Naive thymus-derived CD4-positive, alpha-beta T cell (primary cell): ENCODE results near the gene RIMKLB. TPM values are rescaled to one million over a fixed set of nuclear protein-coding genes. Genes with fewer than 3 reads are reported as not detected.

Experiments
- ATAC-seq: fragments of 150-1000 bp; cut with Tn5 transposase; 2 replicates; pipeline ENCODE4 v1.10.0; 2021; ENCODE audit warnings: mild to moderate bottlenecking, moderate library complexity
- CTCF ChIA-PET: fragments of 350-600 bp; sonication (Branson Sonifier 250); formaldehyde crosslinking; loops from one replicate; lab custom pipeline; 2021; ENCODE audit warnings: antibody characterized with exemption; lab: Charles Lee
- POLR2A ChIA-PET: fragments of 350-600 bp; sonication (Branson Sonifier 250); formaldehyde crosslinking; loops from one replicate; lab custom pipeline; 2021; ENCODE audit warnings: antibody characterized with exemption, inconsistent platforms; lab: Charles Lee
- DNase-seq, 9 donors: peaks; one replicate each; pipeline versions ENCODE4 v3.0.0 to v3.0.0-alpha.2; 2020 to 2022; ENCODE audit warnings: mixed read lengths in 1 of 9
- H3K27ac ChIP-seq: one replicate; pipeline ENCODE4 v1.7.0; 2013; ENCODE audit warnings: mild to moderate bottlenecking, low read depth, low read length, moderate library complexity
- H3K27me3 ChIP-seq, 2 donors: one replicate each; pipeline ENCODE4 v1.7.0; 2013; ENCODE audit warnings: low read length in 2 of 2, mild to moderate bottlenecking in 2 of 2, moderate library complexity in 2 of 2; ENCODE audit not compliant: control insufficient read depth in 2 of 2, insufficient read depth in 2 of 2
- H3K36me3 ChIP-seq, 3 experiments: 1 replicate in 2 of 3; 2 replicates in 1 of 3; pipeline ENCODE4 v1.7.0; 2013; ENCODE audit warnings: low read length in 3 of 3, mild to moderate bottlenecking in 3 of 3, moderate library complexity in 1 of 3; ENCODE audit not compliant: insufficient read depth in 3 of 3, control insufficient read depth in 2 of 3
- H3K4me1 ChIP-seq, 2 donors: one replicate each; pipeline ENCODE4 v1.7.0; 2013; ENCODE audit warnings: low read length in 2 of 2, mild to moderate bottlenecking in 2 of 2, moderate library complexity in 1 of 2; ENCODE audit not compliant: control insufficient read depth in 2 of 2, insufficient read depth in 2 of 2
- H3K4me3 ChIP-seq: 2 replicates; pipeline ENCODE4 v1.7.0; 2013; ENCODE audit warnings: mild to moderate bottlenecking, low read length
- H3K9me3 ChIP-seq, 3 experiments: 1 replicate in 2 of 3; 2 replicates in 1 of 3; pipeline ENCODE4 v1.7.0; 2013; ENCODE audit warnings: low read length in 3 of 3; ENCODE audit not compliant: control insufficient read depth in 2 of 3
- H3K27ac Mint-ChIP-seq, 9 donors: one replicate each; pipeline ENCODE4 v1.8.0; 2020 to 2022; ENCODE audit warnings: mixed read lengths in 9 of 9, mild to moderate bottlenecking in 8 of 9, moderate library complexity in 5 of 9, inconsistent platforms in 2 of 9
- H3K27me3 Mint-ChIP-seq, 5 donors: one replicate each; pipeline ENCODE4 v1.8.0; 2021 to 2022; ENCODE audit warnings: mixed read lengths in 5 of 5, mild to moderate bottlenecking in 1 of 5
- H3K36me3 Mint-ChIP-seq, 5 donors: one replicate each; pipeline ENCODE4 v1.8.0; 2020 to 2022; ENCODE audit warnings: mixed read lengths in 5 of 5, mild to moderate bottlenecking in 3 of 5, inconsistent platforms in 1 of 5
- H3K4me1 Mint-ChIP-seq, 7 donors: one replicate each; pipeline ENCODE4 v1.8.0; 2020 to 2022; ENCODE audit warnings: mixed read lengths in 7 of 7, mild to moderate bottlenecking in 3 of 7, inconsistent platforms in 1 of 7
- H3K4me3 Mint-ChIP-seq, 10 donors: one replicate each; pipeline ENCODE4 v1.8.0; 2020 to 2022; ENCODE audit warnings: mild to moderate bottlenecking in 10 of 10, mixed read lengths in 10 of 10, moderate library complexity in 6 of 10, inconsistent platforms in 2 of 10
- H3K9me3 Mint-ChIP-seq, 11 donors: one replicate each; pipeline ENCODE4 v1.8.0; 2020 to 2022; ENCODE audit warnings: mixed read lengths in 11 of 11, mild to moderate bottlenecking in 4 of 11, inconsistent platforms in 1 of 11, moderate library complexity in 1 of 11
- intact Hi-C, 2 donors: fragments of 100-400 bp; cut with micrococcal nuclease; formaldehyde crosslinking; loops; one replicate each; pipeline ENCODE4 v1.15.1; 2023
- polyA plus RNA-seq, 2 donors: library from polyadenylated mRNA; unstranded; fragments of 300-500 nt; fragmentation: Illumina TruSeq; gene quantifications; one replicate each; pipeline ENCODE4 v1.2.3, GENCODE V29; 2021
- total RNA-seq, 6 experiments: library from RNA in 5 of 6; stranded (reverse) in 5 of 6; gene quantifications; 1 replicate in 5 of 6; 2 replicates in 1 of 6; pipeline ENCODE4 v1.2.3 and lab custom pipeline; 2021 to 2026

The RIMKLB gene, protein sequence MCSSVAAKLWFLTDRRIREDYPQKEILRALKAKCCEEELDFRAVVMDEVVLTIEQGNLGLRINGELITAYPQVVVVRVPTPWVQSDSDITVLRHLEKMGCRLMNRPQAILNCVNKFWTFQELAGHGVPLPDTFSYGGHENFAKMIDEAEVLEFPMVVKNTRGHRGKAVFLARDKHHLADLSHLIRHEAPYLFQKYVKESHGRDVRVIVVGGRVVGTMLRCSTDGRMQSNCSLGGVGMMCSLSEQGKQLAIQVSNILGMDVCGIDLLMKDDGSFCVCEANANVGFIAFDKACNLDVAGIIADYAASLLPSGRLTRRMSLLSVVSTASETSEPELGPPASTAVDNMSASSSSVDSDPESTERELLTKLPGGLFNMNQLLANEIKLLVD
- total RNA-seq (10 to 100 TPM in 4 of 5 experiments, 1 to 10 TPM in 1; 1.8 to 31.3 (median 18.2) TPM), polyA plus RNA-seq (1 to 10 TPM; 4.0 to 5.7 TPM), total RNA-seq (lab: John Stamatoyannopoulos, UW) (34.6 reads per million, percentile 63 among the genes with 10 or more reads in this experiment)

DNA sequence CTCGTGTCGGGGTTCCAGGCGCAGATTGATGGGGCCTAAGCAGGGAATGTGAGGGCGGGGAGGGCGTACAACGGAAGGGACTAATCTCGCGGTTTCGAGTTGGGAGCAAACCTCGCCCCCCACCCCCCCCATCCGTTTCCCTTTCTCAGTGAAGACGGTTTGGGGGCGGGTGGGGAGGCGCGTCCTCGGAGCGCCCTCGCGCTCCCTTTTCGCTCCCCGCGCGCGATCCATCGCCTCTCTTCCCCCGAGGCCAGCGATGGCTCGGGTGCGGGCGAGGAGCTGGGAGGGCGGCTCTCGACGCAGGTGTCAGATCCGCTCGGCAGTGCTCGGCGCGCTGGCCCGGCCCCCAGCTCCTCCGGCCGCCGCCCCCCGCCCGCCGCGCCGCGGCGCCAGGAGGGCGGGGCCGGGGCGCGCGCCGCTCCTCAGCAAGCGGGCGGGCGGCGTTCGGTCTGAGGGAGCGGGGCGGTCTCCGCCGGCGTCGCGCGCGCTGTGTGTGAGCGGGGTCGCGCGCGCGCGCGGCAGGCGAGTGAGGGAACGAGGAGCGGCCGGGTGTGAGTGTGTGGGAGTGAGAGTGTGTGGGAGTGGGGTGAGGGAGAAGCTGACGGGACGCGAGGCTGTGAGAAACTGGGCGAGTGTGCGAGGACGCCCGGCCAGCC is at the start of gene RIMKLB:
Gene RIMKLB (plus strand): TSS at position 516 of the 656 bp plus-strand sequence. CDS start 15,876 bp downstream, outside the sequence.
- H3K4me1 Mint-ChIP-seq: peaks cover 11 to 44% (median 42%) of the 10 kb centered on the region in 7 donors
- Histone ChIP-seq H3K4me1 (peaks cover 0 to 17% of the 10 kb centered on the region in 2 donors), H3K4me3 (peak within 1 kb of the TSS; percentile 79), H3K27me3 (no peaks in the 10 kb centered on the region), H3K9me3 (no peaks in the 10 kb centered on the region), H3K36me3 (peaks cover 0 to 4% (median 0%) of the 10 kb centered on the region in 3 experiments), H3K27ac (peak within 1 kb of the TSS; percentile 79)
- peak within 1 kb of the TSS; percentile 89 to 95 (median 93) for H3K4me3 Mint-ChIP-seq
- DNase-seq: peak; percentile 59 to 75 (median 72)
- H3K27ac Mint-ChIP-seq: peak within 1 kb of the TSS; percentile 65 to 94 (median 90)
- H3K36me3 Mint-ChIP-seq: peaks cover 0 to 3% (median 0%) of the 10 kb centered on the region in 5 donors
- ChIA-PET POLR2A (interaction anchor here (0.9 to 1.2 kb wide), 2 partner anchors 194 to 252 kb away, joined by 3 to 5 read pairs; partner anchors contain the start of gene M6PR), CTCF (interaction anchor here (0.6 kb wide), 1 partner anchor 676 kb away, joined by 3 read pairs; no protein-coding TSS in a partner anchor)
- intact Hi-C loops: loop anchor here (1.0 to 10.0 kb wide), 15 partner anchors 15 to 1917 kb away; partner anchors contain the start of genes M6PR (in 2 of the 2), FOXJ2 (in 1 of the 2), GABARAPL1 (in 1 of the 2) and LPCAT3 (in 1 of the 2)
- ATAC-seq: peak; percentile 93
- H3K27me3 Mint-ChIP-seq: peaks cover 0 to 64% (median 0%) of the 10 kb centered on the region in 5 donors
- peaks cover 0 to 1% (median 0%) of the 10 kb centered on the region in 11 donors for H3K9me3 Mint-ChIP-seq

DNA sequence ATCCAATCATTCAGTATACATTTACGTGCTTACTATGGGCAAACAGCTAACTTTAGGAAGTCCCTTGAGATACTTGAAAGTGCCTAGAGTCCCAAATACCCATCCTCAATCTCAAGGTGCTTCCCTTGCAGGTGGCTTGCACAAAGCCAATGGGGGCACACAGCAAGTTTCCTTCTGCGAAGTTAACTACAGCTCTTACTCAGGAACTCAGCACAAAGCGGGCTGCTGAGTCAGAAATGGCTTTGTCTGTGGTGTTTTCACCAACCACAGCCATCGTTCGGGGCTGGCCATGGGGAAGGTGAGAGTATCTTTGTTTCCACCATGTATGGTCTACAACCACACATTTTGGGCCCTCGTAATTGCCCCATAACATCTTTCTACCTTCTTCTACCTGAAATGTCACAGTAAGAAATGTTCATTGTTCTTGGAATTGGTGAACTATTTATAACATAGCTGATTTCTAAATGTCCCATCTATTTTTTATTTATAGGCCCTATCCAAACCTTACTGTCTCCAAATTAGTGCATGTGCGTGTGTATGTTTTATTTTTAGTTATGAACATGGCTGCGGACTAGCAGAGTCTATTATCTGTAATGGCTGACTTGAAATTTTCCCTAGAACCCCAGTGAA is 49.1 kb upstream of the RIMKLB start:
- H3K27me3 ChIP-seq: no peaks in the 10 kb centered on the region
- DNase-seq (peak in 1 of 9 donors; percentile 69), ATAC-seq (no peak)
- no peaks in the 10 kb centered on the region for H3K36me3 ChIP-seq
- Mint-ChIP-seq H3K9me3 (peaks cover 0 to 6% (median 0%) of the 10 kb centered on the region in 11 donors), H3K36me3 (peaks cover 0 to 4% (median 0%) of the 10 kb centered on the region in 5 donors), H3K27ac (no peak overlapping the region), H3K4me1 (peaks cover 15 to 40% (median 23%) of the 10 kb centered on the region in 7 donors), H3K4me3 (peak overlapping the region in 1 of 10 donors; percentile 13), H3K27me3 (peaks cover 0 to 78% (median 0%) of the 10 kb centered on the region in 5 donors)
- CTCF ChIA-PET: interaction anchor here (0.6 kb wide), 1 partner anchor 1167 kb away, joined by 3 read pairs; no protein-coding TSS in a partner anchor
- intact Hi-C loops: loop anchor here in 1 of 2 donors (5.0 kb wide), 3 partner anchors 49 to 379 kb away; partner anchors contain the start of gene RIMKLB
- POLR2A ChIA-PET: interaction anchor here (0.7 kb wide), 1 partner anchor 311 kb away, joined by 3 read pairs; no protein-coding TSS in a partner anchor
- H3K4me3 ChIP-seq: no peak overlapping the region
- H3K4me1 ChIP-seq: peaks cover 22 to 32% of the 10 kb centered on the region in 2 donors
- no peak overlapping the region for H3K27ac ChIP-seq
- H3K9me3 ChIP-seq: no peaks in the 10 kb centered on the region

DNA sequence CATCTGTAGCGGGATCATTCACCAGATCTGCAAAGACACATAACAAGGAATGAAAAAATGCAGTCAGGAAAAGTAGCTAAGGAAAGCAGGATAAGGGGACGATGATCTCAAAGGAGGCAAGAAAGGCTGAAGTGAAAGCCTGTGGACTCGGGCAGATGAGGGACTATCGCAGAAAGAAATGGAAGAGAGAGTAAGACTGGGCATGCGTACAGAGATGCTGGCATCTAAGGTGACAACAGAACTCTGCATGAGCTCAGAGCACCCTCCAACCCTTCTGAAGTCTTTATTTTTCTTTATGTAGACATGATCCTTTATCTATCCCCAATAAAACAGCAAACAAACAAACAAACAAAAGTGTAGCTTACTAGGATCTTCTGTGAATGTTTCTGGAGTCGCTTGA is 42.4 kb upstream of the RIMKLB start:
- peaks cover 0 to 47% (median 0%) of the 10 kb centered on the region in 5 donors for H3K27me3 Mint-ChIP-seq
- H3K36me3 Mint-ChIP-seq: no peaks in the 10 kb centered on the region
- CTCF ChIA-PET: interaction anchor here (1.0 to 1.2 kb wide), 2 partner anchors 29 to 394 kb away, joined by 3 read pairs; no protein-coding TSS in a partner anchor
- H3K9me3 Mint-ChIP-seq: no peaks in the 10 kb centered on the region
- no peaks in the 10 kb centered on the region for H3K4me1 Mint-ChIP-seq
- H3K36me3 ChIP-seq: no peaks in the 10 kb centered on the region
- no peak overlapping the region for H3K4me3 Mint-ChIP-seq
- no peak overlapping the region for H3K27ac ChIP-seq
- intact Hi-C loops: loop anchor here in 1 of 2 donors (5.0 kb wide), 1 partner anchor 237 kb away; no protein-coding TSS in a partner anchor
- no peaks in the 10 kb centered on the region for H3K27me3 ChIP-seq
- no peak overlapping the region for H3K4me3 ChIP-seq
- ATAC-seq (no peak), DNase-seq (no peak)
- H3K27ac Mint-ChIP-seq: no peak overlapping the region
- H3K4me1 ChIP-seq: no peaks in the 10 kb centered on the region
- POLR2A ChIA-PET: no interaction called here
- no peaks in the 10 kb centered on the region for H3K9me3 ChIP-seq

DNA sequence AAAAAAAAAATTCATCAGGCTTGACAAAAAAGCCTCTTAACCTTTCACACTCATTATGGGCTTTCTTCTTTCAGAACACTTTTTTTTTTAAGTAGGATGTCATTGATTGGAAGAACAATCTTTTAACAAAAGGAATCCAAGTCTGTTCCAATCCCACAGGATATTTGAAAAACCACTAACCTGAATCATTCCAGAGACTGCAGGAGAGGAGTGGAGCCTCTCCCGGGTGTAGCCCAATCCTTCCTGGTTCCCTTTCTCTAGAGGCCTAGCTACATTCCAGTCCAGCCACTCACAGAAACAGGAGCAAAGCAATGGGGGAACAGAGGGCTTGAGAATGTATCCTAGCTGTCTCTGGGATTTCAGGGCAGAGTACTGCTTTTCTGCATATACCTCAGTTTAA is 39.4 kb upstream of the RIMKLB start:
- Histone ChIP-seq H3K4me3 (no peak overlapping the region), H3K27me3 (no peaks in the 10 kb centered on the region), H3K36me3 (no peaks in the 10 kb centered on the region), H3K4me1 (no peaks in the 10 kb centered on the region), H3K9me3 (no peaks in the 10 kb centered on the region), H3K27ac (no peak overlapping the region)
- ATAC-seq (no peak), DNase-seq (no peak)
- intact Hi-C loops: loop anchor here in 1 of 2 donors (5.0 kb wide), 1 partner anchor 234 kb away; no protein-coding TSS in a partner anchor
- no peaks in the 10 kb centered on the region for H3K9me3 Mint-ChIP-seq
- ChIA-PET CTCF (interaction anchor here (0.7 kb wide), 1 partner anchor 391 kb away, joined by 4 read pairs; no protein-coding TSS in a partner anchor), POLR2A (interaction anchor here (0.6 kb wide), 1 partner anchor 223 kb away, joined by 4 read pairs; no protein-coding TSS in a partner anchor)
- H3K27me3 Mint-ChIP-seq: peaks cover 0 to 24% (median 0%) of the 10 kb centered on the region in 5 donors
- no peak overlapping the region for H3K27ac Mint-ChIP-seq
- H3K4me3 Mint-ChIP-seq: no peak overlapping the region
- no peaks in the 10 kb centered on the region for H3K4me1 Mint-ChIP-seq
- H3K36me3 Mint-ChIP-seq: no peaks in the 10 kb centered on the region

DNA sequence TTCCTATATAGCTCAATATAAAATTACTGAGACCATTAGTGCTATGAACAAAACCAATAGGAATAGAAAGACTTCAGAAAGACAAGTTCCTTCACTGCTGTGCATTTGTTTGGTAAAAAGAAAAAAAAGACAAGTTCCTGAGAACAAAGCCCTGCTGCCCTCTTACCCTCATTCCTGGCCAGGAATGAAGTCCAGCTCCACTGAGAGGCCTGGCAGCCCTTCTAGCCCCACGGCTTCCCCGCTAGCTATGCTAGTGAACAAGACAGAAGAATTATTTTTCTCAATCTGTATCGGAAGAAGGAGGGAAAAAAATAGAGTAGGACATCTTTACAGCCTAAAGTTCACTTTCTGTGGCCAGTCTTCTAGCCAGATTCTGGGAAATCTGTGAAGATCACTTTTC is 36.8 kb upstream of the RIMKLB start:
- Histone ChIP-seq H3K4me1 (no peaks in the 10 kb centered on the region), H3K4me3 (no peak overlapping the region), H3K27me3 (no peaks in the 10 kb centered on the region), H3K36me3 (no peaks in the 10 kb centered on the region), H3K27ac (no peak overlapping the region), H3K9me3 (no peaks in the 10 kb centered on the region)
- intact Hi-C loops: no loop called here
- H3K27me3 Mint-ChIP-seq: peaks cover 5 to 15% (median 7%) of the 10 kb centered on the region in 5 donors
- H3K4me1 Mint-ChIP-seq: no peaks in the 10 kb centered on the region
- no peaks in the 10 kb centered on the region for H3K36me3 Mint-ChIP-seq
- no peak for DNase-seq
- peaks cover 0 to 3% (median 0%) of the 10 kb centered on the region in 11 donors for H3K9me3 Mint-ChIP-seq
- CTCF ChIA-PET: interaction anchor here (0.7 to 1.2 kb wide), 2 partner anchors 8 to 50 kb away, joined by 3 read pairs; no protein-coding TSS in a partner anchor
- H3K27ac Mint-ChIP-seq: no peak overlapping the region
- POLR2A ChIA-PET: no interaction called here
- no peak overlapping the region for H3K4me3 Mint-ChIP-seq
- no peak for ATAC-seq
